GM12874 (cell line): ENCODE data around the gene RIGI.

Source experiments
- TF ChIP-seq, protein P1 (sequence below): IDR thresholded peaks from 2 replicates; pipeline ENCODE4 v1.5.1; 2011; ENCODE audit warnings: low read depth, mild to moderate bottlenecking, control low read depth, low read length, moderate library complexity; ENCODE audit not compliant: insufficient read depth

RIGI gene

DNA sequence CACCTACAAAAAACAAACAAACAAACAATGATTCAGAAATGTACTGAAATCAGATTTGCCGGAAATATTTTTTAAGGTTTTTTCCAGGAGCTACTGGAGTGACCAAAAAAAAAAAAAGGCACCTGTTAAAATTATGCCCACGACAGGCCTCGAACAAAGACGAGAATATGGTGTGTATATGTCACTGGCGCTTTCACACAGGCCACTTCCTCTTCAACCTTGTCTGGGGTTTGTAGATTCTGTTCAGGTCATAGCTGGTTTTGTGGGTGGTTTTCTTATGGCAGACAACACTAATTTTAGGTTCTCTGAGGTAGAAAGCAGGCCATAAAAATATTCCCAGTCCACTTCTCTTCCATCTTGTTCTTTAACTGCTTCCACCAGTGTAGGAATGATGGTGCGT, 40.0 kb upstream of the RIGI start:
- TF ChIP-seq, protein P1, sequence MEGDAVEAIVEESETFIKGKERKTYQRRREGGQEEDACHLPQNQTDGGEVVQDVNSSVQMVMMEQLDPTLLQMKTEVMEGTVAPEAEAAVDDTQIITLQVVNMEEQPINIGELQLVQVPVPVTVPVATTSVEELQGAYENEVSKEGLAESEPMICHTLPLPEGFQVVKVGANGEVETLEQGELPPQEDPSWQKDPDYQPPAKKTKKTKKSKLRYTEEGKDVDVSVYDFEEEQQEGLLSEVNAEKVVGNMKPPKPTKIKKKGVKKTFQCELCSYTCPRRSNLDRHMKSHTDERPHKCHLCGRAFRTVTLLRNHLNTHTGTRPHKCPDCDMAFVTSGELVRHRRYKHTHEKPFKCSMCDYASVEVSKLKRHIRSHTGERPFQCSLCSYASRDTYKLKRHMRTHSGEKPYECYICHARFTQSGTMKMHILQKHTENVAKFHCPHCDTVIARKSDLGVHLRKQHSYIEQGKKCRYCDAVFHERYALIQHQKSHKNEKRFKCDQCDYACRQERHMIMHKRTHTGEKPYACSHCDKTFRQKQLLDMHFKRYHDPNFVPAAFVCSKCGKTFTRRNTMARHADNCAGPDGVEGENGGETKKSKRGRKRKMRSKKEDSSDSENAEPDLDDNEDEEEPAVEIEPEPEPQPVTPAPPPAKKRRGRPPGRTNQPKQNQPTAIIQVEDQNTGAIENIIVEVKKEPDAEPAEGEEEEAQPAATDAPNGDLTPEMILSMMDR = no peak

DNA sequence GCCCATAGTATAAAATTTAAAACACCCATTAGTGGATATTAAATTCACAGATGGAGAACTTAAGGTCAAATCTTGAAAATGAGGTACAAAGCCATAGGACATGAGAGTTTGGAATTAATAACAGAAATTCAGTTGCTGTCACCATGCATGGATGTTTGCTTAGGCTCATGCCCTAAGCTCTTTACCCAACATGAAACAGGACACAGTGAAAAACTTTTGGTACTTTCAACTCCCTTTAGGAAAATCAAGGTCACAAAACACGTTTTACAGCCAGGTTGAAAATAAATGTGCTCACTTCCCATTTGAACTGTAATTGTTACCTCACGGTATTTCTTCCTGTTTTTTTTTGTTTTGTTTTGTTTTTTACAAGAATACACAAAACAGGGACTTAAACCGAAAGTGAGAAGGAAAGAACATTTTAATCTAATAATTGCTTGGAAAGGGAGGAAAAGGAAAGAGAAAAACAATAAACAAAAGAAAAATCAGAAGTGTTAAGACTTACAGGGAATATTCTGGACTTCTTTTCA, 32.5 kb upstream of the RIGI start:
- TF ChIP-seq, protein P1 = no peak

DNA sequence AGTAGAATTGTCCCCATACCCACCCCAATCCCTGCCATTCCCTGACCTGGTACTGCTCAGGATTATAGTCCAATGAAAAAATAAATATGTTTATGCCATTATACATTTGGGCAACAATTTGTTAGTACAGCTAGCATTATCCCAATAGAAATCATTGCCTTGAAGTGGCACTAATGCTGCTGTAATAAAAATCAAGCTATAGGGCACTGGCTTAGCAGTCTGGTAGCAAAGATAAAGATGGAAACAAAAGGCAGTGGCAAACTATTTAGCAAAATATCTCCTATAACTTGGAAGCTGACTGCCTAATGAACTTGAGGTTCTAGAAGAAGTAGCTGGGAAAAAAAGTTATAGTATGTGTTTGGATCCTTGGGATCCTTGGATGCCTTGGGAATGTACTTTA, 28.6 kb upstream of the RIGI start:
- TF ChIP-seq, protein P1 = no peak

DNA sequence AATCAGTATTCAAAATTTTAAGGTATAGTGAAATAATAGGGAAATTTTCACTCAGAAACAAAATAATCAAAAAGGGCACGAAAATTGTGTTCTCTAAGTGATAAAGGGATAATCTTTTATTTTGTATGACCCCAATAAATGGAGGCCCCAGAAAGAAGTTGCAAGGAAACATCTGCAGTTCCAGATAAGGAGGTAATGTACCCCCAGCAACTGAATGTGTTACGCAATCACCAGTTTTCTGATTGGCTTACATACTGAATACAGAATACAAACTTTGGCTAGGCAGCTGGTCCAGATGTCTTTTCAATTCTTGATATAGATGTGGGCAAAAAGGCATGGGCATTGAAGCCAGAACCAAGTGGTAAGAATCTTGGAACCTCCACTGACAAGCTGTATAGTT, 28.1 kb upstream of the RIGI start:
- TF ChIP-seq, protein P1 = no peak

DNA sequence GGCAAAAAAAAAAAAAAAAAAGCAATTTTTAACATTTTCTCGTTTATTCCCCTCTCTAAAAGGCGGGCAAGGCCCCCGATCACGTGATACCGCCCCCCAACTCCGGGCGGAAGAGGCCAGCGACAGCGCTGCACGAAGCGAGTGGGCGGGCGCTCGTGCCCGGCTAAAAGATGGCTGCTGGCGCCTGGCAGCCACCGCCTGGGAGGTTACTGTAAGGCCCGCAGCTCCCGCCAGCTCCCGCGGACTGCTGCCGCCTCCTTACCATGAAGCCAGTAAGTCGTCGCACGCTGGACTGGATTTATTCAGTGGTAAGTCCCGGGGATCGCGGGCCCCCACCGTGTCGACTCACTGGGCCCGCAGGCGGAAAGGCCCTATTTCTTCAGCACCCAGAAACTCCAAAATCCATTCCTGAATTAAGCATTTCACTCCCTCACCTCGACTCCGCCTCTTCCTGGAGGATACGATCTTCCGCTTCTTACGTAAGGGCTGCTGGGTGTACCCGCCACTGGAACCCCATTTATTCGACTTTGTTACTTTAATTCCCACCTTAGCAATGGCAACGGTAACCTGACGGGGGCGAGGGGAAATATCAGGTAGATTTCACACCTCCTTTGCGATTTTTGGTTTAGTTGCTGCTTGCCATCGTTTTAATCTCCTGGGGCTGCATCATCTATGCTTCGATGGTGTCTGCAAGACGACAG, 26.3 kb upstream of the RIGI start, which contains the start of the genes SMIM27 and TOPORS:
SMIM27 (plus strand) TSS at position 156 of the 701 bp plus-strand sequence; CDS start at position 264, 108 bp downstream.
TOPORS (minus strand) TSS at position 415 of the 701 bp plus-strand sequence; CDS start at position 265, 150 bp downstream.
- TF ChIP-seq, protein P1 = no peak

DNA sequence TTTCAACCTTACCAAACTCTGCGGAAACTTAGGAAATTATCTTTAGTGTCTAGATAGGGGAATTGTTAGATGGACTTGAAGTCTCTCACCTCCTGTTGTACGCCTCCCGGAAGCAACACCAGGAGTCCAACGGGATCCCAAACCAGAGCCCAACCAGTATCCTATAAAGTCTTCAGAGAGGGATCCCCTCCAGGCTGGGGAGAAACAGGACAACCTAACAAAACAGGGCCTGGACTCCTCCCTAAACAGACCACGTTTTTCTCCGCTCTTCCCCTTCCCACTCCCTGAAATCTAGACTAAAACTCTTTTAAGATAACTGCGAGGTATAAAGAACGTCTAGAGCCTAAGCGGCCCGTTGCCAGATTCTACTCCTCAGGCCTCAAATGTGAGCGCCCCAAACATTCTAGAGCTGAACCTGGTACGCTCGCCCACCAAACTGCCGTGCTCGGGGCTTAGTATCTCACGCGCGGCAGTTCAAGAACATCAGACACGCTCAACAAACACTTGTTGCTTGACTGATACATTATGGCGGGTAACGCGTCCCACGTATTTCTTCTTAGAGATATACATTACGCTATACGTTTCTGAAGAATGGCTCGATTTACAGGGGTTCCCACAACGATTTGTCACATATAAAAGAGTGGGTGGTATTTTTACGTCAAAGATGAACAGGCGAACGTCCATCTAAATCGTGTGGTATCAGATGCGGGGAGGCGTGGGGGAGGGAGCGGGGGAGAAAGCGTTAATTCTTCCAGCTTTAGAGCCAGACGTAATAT, 25.5 kb upstream of the RIGI start:
- TF ChIP-seq, protein P1 = no peak

DNA sequence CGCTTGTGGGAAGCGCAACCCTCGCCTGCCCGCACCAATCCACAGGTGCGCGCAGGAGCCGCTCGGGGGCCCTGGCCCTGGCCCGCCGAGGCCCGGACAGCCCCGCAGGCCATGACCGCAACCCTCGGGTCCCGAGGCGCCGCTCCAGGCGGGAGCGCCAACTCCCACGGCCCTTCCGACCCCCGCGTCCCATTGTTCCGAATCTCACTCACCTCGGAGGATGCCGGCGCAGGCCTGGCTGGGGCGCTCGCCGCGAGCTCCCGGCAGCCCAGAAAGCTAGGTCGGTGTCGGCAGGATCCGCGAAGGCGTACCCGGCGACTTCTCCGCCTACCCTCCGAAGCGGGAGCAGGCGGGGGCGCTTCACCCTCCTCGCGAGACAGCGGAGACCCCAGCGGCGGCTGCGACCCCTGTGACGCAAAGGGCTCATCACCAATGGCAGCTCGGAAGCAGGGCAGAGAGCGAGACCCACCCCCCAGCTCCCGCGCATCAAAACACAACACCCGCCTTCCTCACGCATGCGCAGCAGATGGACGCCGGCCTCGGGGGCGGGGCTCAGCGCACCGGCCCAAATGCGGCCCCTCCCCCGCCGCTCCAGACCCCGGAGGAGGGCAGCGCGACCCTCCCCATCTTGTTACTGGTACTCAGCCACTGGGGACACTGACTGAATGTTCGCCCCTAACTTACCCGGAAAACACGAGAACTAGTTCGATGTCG, 24.7 kb upstream of the RIGI start:
- TF ChIP-seq, protein P1 = 0 out of 2 replicates have a peak, but pooled peaks have one; percentile 17
